GM13977 (cell line): ENCODE measurements around the gene LMTK2.

Experiments used
- DNase-seq: peaks from one replicate; pipeline ENCODE4 v3.0.0; 2012; ENCODE audit warnings: low spot score
- in situ Hi-C: fragments of 300-500 bp; cut with MboI; formaldehyde crosslinking; loops from one replicate; pipeline ENCODE4 v1.12.0; 2022; ENCODE audit warnings: low sequenced_read_pairs, low pct_unique_long_range_greater_than_20kb, mixed read lengths, inconsistent platforms; ENCODE audit not compliant: unreplicated experiment
- TF ChIP-seq, protein P1 (sequence below): IDR thresholded peaks from 2 replicates; pipeline ENCODE4 v1.5.1; 2012; ENCODE audit warnings: mild to moderate bottlenecking, control low read depth; ENCODE audit not compliant: insufficient read depth; ENCODE audit errors: extremely low read depth, missing control alignments

LMTK2 gene

DNA sequence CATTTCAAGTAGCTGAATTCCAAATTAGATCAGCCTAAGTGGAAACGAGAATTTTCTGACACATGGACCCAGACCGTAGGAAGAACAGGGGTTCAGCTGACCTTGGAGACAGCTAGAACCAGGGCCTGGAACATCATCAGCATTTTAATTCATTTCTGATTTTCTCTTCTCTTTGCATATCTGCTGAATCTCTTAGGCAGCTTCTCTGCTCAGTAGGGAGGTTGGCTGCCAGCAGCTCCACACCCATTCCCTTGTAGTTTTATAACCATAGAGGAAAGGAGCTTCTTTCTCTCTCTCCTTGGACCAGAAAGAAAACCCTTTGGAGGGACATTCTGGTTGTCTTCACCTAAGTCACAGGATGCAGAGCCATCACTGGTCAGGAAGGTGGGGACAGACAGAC is 36.0 kb downstream of the LMTK2 start:
- DNase-seq = no peak
- TF ChIP-seq, protein P1, sequence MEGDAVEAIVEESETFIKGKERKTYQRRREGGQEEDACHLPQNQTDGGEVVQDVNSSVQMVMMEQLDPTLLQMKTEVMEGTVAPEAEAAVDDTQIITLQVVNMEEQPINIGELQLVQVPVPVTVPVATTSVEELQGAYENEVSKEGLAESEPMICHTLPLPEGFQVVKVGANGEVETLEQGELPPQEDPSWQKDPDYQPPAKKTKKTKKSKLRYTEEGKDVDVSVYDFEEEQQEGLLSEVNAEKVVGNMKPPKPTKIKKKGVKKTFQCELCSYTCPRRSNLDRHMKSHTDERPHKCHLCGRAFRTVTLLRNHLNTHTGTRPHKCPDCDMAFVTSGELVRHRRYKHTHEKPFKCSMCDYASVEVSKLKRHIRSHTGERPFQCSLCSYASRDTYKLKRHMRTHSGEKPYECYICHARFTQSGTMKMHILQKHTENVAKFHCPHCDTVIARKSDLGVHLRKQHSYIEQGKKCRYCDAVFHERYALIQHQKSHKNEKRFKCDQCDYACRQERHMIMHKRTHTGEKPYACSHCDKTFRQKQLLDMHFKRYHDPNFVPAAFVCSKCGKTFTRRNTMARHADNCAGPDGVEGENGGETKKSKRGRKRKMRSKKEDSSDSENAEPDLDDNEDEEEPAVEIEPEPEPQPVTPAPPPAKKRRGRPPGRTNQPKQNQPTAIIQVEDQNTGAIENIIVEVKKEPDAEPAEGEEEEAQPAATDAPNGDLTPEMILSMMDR = no peak
- in situ Hi-C loops = no loop called here

DNA sequence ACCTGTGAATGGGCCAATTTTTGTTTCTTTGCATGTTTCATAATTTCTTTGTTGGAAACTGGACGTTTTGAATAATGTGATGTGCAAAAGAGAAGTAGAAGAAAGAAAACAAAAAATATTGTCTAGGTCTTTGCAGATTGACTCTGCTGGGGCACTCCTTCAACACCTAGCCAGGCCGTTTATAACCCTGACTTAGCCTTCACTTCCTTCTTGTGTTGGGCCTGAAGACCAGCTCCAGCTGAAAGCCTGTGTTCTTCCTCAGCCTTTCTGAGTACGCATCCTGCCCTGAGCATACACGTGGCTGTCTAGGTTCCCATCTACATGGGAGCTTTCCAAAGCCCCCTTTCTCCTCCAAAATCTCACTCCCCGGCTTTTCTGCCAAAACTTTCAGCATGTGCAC is 41.9 kb downstream of the LMTK2 start:
- TF ChIP-seq, protein P1 = no peak
- no peak for DNase-seq
- in situ Hi-C loops = no loop called here

DNA sequence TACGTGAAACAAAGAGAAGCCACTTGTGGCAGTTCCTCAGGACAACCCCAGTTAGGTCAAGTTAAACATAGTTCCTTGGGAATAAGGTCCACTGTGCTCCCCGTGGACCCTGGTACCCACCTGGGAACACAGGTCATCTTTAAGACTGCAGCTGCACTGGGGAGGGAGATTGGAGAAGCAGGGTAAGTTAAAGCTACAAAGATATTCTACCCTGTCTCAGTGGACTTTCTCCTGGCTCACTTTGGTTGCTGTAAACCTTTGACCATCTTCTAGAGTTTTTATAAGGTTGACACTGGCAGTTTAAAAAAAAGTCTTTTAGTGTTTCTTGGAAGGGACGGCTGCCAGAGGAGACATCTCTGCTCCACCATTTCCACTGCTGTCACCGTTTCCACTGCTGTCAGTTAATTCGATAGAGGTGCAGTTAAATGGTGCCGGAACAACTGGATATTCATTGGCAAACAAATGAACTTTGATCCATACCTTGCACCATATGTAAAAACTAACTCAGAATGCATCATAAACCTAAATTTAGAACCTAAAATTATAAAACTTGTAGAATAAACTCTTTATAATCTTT is 42.5 kb downstream of the LMTK2 start:
- in situ Hi-C loops = no loop called here
- no peak for DNase-seq
- TF ChIP-seq, protein P1 = no peak

DNA sequence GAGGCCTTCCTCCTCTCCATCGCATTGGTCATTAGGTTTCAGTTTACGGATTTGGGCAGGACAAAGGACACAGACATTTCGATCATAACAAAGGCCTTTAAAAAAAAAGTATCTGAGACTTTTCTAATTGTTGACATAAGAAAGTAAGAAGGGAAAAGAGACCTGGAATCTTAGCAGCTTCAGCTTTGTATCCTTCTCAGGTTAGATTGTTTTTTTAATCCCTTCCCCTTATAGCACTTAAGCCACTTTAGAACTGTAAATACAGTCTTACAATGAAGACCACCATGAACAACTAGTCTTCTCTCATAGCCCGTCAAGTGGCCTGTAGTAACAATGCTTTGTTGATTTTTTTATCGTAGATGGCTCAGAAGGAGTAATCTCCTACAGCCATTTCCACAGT is 45.2 kb downstream of the LMTK2 start:
- DNase-seq = no peak
- in situ Hi-C loops = no loop called here
- TF ChIP-seq, protein P1 = no peak

DNA sequence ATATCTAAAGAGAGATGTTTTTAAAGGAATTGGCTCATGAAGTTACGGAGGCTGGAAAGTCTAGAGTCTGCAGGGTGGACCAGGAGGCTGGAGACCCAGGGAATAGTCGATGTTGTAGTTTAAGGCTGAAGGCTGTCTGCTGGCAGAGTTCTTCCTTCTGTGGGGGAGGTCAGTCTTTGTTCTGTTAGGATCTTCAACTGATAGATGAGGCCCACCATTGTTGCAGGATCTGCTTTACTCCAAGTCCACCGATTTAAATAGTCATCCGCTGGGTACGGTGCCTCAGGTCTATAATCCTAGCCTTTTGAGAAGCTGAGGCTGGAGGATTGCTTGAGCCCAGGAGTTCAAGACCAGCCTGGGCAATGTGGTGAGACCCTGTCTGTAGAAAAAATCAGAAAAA is 50.0 kb downstream of the LMTK2 start:
- TF ChIP-seq, protein P1 = no peak
- no peak for DNase-seq
- in situ Hi-C loops = no loop called here

DNA sequence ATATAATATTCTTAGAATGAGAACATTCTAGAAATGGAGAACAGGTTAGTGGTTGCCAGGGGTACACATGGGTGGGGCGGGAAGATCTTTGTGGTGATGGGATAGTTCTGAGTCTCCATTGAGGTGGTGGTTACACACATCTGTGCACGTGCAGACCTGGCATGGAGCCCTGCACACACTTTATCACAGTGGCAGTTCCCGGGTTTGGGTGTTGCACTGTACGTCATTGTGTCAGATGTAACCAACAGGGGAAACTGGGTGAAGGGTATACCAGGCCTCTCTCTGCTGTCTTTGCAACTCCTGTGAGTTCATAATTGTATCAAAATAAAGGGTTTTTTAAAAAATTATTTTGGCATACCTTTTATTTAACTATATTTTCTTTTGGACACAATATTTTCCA is 51.1 kb downstream of the LMTK2 start:
- no peak for DNase-seq
- TF ChIP-seq, protein P1 = no peak
- in situ Hi-C loops = no loop called here
